CD4-positive, alpha-beta T cell treated with Interleukin-6 at 100 ng/mL for 8 hours (primary cell): ENCODE measurements around the gene RILPL1.
"Not testable (repeated sequence)": the region's sequence is repeated elsewhere in the genome, so short reads cannot be mapped to it uniquely, and the experiment has no call there.

ENCODE experiments used
- DNase-seq: peaks from one replicate; pipeline ENCODE4 v3.0.0-alpha.2; 2020; ENCODE audit warnings: mixed read lengths, low spot score

RILPL1 gene

DNA sequence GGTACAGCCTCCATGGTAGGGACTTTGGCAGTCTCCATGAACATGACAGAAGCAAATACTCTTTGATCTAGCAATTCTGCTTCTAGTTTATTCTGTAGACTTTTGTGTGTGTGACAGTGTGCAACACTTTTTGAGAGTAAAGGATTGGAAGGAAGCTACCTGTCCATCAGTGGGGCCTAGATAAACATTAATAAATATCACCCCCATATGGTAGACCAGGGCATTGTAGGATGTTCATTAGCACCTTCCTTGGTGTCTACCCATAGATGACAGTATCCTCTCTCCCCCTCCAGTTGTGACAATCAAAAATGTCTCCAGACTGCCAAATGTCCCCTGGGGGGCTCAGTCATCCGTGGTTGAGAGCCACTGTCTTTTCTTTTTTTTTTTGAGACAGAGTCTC lies 64.7 kb downstream of the RILPL1 start:
- peak; percentile 25 for DNase-seq

DNA sequence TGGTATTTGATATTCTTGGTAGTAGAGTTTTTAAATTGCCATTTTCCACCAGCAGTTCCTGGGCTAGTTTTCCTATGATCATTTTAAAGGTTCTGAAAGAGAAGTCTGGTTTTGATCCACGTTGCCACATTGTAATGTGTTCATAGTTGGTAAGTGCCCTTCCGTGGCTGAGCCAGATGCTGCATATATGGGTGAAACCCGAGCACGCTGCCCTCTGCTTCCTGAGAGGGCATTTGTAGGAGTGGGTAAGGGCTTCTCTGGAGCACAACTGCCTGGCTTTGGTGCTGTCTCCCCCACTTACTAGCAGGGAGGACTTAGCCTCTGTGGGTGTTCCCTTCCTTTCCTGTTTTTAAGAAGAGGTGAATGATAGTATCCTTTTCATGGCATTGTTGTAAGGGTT lies 68.4 kb downstream of the RILPL1 start:
- DNase-seq: no peak

DNA sequence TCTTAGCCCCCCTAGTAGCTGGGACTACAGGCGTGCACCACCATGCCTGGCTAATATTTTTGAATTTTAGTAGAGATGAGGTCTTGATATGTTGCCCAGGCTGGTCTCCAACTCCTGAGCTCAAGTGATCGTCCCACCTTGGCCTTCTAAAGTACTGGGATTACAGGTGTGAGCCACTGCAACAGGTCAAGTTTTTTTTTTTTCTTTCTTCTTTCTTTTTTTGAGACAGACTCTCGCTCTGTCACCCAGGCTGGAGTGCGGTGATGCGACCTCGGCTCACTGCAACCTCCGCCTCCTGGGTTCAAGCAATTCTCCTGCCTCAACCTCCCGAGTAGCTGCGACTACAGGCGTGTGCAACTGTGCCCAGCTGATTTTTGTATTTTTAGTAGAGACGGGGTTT lies 70.3 kb downstream of the RILPL1 start:
- DNase-seq: not testable (repeated sequence)

- DNase-seq: peak; percentile 85
Measured at GRCh38 chr12:123457980-123458779, 75.3 kb downstream of the RILPL1 start, which contains the start of gene SNRNP35. Gene SNRNP35, plus strand, starts transcription at chr12:123458139. Its CDS starts 7,402 bp downstream, at chr12:123465541.

DNA sequence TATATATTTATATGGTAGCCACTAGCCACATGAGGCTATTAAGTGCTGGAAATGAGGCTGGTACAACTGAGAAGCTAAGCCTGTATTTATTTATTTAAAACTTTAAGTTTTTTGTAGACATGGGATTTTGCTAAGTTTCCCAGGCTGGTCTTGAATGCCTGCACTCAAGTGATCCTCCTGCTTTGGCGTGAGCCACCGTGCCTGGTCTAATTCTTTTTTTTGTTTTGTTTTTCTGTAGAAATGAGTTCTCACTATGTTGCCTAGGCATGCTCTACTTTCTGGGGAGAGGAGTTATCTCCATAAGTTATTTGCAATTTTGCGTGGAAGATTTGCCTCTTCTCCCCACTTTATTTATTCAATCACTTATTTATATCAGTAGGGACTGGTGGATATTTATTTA lies 80.4 kb downstream of the RILPL1 start:
- DNase-seq: no peak

- not testable (repeated sequence) for DNase-seq
Measured at GRCh38 chr12:123452276-123452550, 81.3 kb downstream of the RILPL1 start.

- no peak for DNase-seq
Measured at GRCh38 chr12:123450636-123451035, 82.9 kb downstream of the RILPL1 start.

DNA sequence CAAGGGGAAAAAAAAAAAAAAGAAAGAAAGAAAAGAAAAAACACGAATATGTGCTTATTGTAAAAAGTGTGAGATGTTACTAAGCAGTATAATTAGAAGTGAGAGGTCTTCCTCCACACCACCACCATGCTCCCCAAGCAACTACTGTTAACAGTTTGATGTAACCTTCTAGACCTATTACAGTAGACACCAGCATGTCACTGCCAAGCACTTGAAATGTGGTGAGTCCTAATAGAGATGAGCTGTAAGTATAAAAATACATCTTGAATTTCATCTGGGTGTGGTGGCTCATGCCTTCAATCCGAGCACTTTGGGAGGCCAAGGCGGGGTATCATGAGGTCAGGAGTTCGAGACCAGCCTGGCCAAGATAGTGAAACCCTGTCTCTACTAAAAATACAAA lies 83.7 kb downstream of the RILPL1 start:
- no peak for DNase-seq

- DNase-seq: no peak
Measured at GRCh38 chr12:123449249-123449733, 84.2 kb downstream of the RILPL1 start.

GRCh38 chr12:123446333-123446713 lies 87.2 kb downstream of the RILPL1 start:
- no peak for DNase-seq

- no peak for DNase-seq
Measured at GRCh38 chr12:123445388-123446332, 87.9 kb downstream of the RILPL1 start.

DNA sequence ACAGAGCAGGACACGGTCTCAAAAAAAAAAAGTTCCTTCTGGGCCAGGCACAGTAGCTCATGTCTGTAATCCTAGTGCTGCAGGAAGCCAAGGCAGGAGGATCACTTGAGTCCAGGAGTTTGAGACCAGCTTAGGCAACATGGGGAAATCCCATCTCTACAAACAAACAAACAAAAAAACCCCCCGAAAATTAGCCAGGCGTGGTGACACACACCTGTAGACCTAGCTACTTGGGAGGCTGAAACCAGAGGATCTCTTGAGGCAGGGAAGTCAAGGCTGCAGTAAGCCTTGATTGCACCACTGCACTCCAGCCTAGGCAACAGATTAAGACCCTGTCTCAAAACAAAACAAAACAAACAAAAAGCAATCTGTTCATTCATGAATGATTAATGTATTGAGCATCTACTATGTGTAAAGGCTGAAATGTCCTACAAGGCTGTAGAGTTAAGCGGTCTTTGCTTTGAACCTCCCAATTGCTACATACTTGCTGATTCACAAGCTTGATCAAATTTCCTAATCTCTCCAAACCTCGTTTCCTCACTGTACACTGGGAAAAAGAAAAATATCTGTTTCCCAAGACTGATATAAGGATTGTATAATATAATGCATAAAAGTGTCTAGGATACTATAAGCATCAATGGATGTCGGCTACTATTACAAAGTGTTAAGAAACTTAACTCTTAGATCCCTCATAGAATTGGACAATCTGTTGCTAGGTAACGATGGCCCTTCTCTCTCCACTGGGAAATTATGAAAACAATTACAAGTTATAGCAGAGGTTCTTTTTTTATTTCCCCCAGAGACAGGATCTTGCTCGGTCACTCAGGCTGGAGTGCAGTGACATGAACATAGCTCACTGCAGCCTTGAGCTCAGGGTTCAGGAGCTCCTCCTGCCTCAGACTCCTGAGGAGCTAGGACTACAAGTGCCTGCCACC lies 89.2 kb downstream of the RILPL1 start:
- DNase-seq: no peak

- no peak for DNase-seq
Measured at GRCh38 chr12:123442774-123443173, 90.7 kb downstream of the RILPL1 start.

- no peak for DNase-seq
Measured at GRCh38 chr12:123441523-123442164, 91.9 kb downstream of the RILPL1 start.

GRCh38 chr12:123436017-123436964 lies 97.2 kb downstream of the RILPL1 start, which contains the start of gene RILPL2:
Gene RILPL2, minus strand, starts transcription at chr12:123436684. Its CDS starts 264 bp downstream, at chr12:123436420.
- DNase-seq: peak; percentile 88

GRCh38 chr12:123435636-123436016 lies 97.9 kb downstream of the RILPL1 start:
- no peak for DNase-seq

GRCh38 chr12:123433615-123434014 lies 99.9 kb downstream of the RILPL1 start:
- no peak for DNase-seq

GRCh38 chr12:123431951-123432817 lies 101.3 kb downstream of the RILPL1 start:
- peak; percentile 24 for DNase-seq

- DNase-seq: not testable (repeated sequence)
Measured at GRCh38 chr12:123429101-123429500, 104.4 kb downstream of the RILPL1 start.
